Measurements from ENCODE around the gene BICRA.

BICRA gene

GRCh38 chr19:47679251-47679900 is 70.4 kb downstream of the BICRA start:
- H3K4me2 ChIP-seq (ENCODE audit: low read length), result no peak overlapping the region
- no peaks in the 10 kb centered on the region for H3K27me3 ChIP-seq (ENCODE audit: control insufficient read depth, insufficient read depth, low read length)
- H3K4me3 ChIP-seq (ENCODE audit: low read depth, low read length), result no peak overlapping the region
- no peak overlapping the region for H3K9ac ChIP-seq
- H3K36me3 ChIP-seq (ENCODE audit: control insufficient read depth, insufficient read depth, low read length), result no peaks in the 10 kb centered on the region
- H3K4me1 ChIP-seq, result no peaks in the 10 kb centered on the region
- no peak overlapping the region for H2AFZ ChIP-seq
- no peak overlapping the region for H3K27ac ChIP-seq
- H3K9me3 ChIP-seq (ENCODE audit: control insufficient read depth, low read length), result no peaks in the 10 kb centered on the region
- no peaks in the 10 kb centered on the region for H3K79me2 ChIP-seq
- TF ChIP-seq CTCF (IDR thresholded peaks at IDR 0.05), result no peak

- Histone ChIP-seq H3K9me3 (ENCODE audit: control insufficient read depth, low read length) (no peaks in the 10 kb centered on the region), H3K4me1 (no peaks in the 10 kb centered on the region), H3K36me3 (ENCODE audit: control insufficient read depth, insufficient read depth, low read length) (no peaks in the 10 kb centered on the region), H3K27me3 (ENCODE audit: control insufficient read depth, insufficient read depth, low read length) (no peaks in the 10 kb centered on the region), H3K79me2 (peaks cover under 1% of the 10 kb centered on the region), H3K4me2 (ENCODE audit: low read length) (no peak overlapping the region), H2AFZ (no peak overlapping the region), H3K9ac (no peak overlapping the region), H3K4me3 (ENCODE audit: low read depth, low read length) (no peak overlapping the region), H3K27ac (no peak overlapping the region)
- TF ChIP-seq CTCF (IDR thresholded peaks at IDR 0.05), result no peak
These were observed 71.3 kb downstream of the BICRA start for GRCh38 chr19:47679922-47680857.

- Histone ChIP-seq H3K4me2 (ENCODE audit: low read length) (no peak overlapping the region), H3K4me1 (no peaks in the 10 kb centered on the region), H2AFZ (no peak overlapping the region), H3K4me3 (ENCODE audit: low read depth, low read length) (no peak overlapping the region), H3K36me3 (ENCODE audit: control insufficient read depth, insufficient read depth, low read length) (no peaks in the 10 kb centered on the region), H3K27ac (no peak overlapping the region), H3K9ac (no peak overlapping the region), H3K27me3 (ENCODE audit: control insufficient read depth, insufficient read depth, low read length) (no peaks in the 10 kb centered on the region), H3K79me2 (peaks cover 2% of the 10 kb centered on the region), H3K9me3 (ENCODE audit: control insufficient read depth, low read length) (no peaks in the 10 kb centered on the region)
- no peak for TF ChIP-seq CTCF (IDR thresholded peaks at IDR 0.05)
These were observed 72.0 kb downstream of the BICRA start for GRCh38 chr19:47680858-47681332.

- Histone ChIP-seq H3K9ac (no peak overlapping the region), H3K4me2 (ENCODE audit: low read length) (no peak overlapping the region), H3K27me3 (ENCODE audit: control insufficient read depth, insufficient read depth, low read length) (no peaks in the 10 kb centered on the region), H3K36me3 (ENCODE audit: control insufficient read depth, insufficient read depth, low read length) (no peaks in the 10 kb centered on the region), H3K4me3 (ENCODE audit: low read depth, low read length) (no peak overlapping the region), H3K4me1 (no peaks in the 10 kb centered on the region), H3K27ac (no peak overlapping the region), H3K9me3 (ENCODE audit: control insufficient read depth, low read length) (no peaks in the 10 kb centered on the region), H3K79me2 (peaks cover 2% of the 10 kb centered on the region), H2AFZ (no peak overlapping the region)
- no peak for TF ChIP-seq CTCF (IDR thresholded peaks at IDR 0.05)
These were observed 72.5 kb downstream of the BICRA start for GRCh38 chr19:47681388-47681787.
